ENCODE results near the gene NOS1AP.

The NOS1AP gene

DNA sequence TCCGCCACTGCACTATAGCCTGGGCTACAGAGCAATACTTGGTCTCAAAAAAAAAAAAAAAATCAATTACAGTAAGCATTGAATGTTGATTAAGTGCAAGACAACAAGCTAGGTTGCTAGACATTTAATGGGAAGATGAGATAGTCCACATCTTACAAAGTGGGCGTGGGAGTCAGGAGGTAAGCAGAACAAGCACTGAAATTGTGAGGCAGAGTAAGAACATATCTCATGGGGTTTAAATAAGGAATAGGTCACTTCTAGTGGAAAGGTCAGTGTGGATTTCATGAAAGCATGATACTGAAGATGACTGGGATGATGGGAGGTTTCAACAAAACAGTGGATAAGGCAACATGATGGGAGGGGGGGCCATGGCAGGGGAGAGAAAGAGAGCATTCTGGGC, 44.0 kb upstream of the NOS1AP start:
- TF ChIP-seq ZFX (IDR thresholded peaks at IDR 0.05) = no peak
- TF ChIP-seq, protein P1, sequence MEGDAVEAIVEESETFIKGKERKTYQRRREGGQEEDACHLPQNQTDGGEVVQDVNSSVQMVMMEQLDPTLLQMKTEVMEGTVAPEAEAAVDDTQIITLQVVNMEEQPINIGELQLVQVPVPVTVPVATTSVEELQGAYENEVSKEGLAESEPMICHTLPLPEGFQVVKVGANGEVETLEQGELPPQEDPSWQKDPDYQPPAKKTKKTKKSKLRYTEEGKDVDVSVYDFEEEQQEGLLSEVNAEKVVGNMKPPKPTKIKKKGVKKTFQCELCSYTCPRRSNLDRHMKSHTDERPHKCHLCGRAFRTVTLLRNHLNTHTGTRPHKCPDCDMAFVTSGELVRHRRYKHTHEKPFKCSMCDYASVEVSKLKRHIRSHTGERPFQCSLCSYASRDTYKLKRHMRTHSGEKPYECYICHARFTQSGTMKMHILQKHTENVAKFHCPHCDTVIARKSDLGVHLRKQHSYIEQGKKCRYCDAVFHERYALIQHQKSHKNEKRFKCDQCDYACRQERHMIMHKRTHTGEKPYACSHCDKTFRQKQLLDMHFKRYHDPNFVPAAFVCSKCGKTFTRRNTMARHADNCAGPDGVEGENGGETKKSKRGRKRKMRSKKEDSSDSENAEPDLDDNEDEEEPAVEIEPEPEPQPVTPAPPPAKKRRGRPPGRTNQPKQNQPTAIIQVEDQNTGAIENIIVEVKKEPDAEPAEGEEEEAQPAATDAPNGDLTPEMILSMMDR (conservative IDR thresholded peaks at IDR 0.05) = no peak
- H3K27ac ChIP-seq = no peak overlapping the region

DNA sequence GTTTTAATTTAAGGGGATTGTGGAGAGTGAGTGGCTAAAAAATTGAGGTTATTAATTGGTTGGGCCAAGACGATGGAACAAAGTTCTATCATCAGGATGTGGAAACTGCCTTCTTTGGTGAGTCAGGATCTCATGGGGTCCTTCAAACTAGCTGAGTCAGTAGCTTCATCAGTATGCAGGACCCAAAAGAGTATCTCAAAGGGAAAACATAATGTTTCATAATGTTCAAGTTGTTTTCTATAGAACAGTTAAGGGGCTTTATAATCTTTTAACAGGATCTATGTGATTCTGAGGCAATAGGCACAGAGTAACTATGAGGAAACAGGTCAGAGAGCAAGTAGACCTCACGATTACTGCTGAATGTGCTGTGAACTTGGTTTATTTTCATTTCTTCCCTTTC, 42.6 kb upstream of the NOS1AP start:
- no peak for TF ChIP-seq ZFX (IDR thresholded peaks at IDR 0.05)
- TF ChIP-seq, protein P1 (conservative IDR thresholded peaks at IDR 0.05) = no peak
- H3K27ac ChIP-seq = no peak overlapping the region

DNA sequence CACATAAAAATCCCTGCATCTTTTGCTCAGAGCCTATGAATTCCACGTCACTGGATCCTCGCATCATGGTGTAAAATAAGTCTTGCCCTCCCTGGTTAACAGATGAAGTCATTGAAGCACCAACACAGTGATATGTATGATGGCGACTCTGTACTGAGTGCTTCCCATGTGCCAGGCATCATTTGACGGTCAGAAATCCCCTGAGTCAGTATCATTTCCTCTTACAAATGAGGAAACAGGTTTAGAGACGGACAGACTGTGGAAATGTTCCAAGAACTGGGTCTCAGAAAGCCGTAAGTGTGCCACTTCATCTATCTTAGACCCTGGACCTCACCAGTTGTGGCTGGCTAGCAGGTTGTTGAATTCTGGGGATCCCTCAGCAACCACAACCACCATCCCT, 40.8 kb upstream of the NOS1AP start:
- no peak overlapping the region for H3K27ac ChIP-seq
- TF ChIP-seq ZFX (IDR thresholded peaks at IDR 0.05) = no peak

DNA sequence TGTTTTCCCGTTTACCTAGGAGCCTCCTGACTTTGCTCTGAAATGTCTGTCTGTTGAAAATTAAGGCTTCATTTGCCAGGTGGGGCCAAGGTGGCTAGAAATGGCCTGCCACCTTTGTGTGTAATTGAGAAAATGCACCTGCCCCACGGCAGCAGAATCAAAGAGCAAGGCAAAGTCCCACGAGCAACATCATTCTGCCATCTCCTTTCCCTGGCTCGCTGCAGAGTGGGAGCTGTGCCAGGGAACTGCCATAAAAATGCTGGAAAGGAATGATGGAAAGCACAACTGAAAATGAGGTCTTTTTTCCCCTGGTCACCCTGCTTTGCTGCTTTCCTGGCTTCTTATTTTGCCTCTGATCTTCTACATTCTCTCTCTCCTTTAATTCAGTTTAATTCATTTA, 40.3 kb upstream of the NOS1AP start:
- H3K27ac ChIP-seq = no peak overlapping the region
- TF ChIP-seq, protein P1 (conservative IDR thresholded peaks at IDR 0.05) = no peak
- TF ChIP-seq ZFX (IDR thresholded peaks at IDR 0.05) = no peak

DNA sequence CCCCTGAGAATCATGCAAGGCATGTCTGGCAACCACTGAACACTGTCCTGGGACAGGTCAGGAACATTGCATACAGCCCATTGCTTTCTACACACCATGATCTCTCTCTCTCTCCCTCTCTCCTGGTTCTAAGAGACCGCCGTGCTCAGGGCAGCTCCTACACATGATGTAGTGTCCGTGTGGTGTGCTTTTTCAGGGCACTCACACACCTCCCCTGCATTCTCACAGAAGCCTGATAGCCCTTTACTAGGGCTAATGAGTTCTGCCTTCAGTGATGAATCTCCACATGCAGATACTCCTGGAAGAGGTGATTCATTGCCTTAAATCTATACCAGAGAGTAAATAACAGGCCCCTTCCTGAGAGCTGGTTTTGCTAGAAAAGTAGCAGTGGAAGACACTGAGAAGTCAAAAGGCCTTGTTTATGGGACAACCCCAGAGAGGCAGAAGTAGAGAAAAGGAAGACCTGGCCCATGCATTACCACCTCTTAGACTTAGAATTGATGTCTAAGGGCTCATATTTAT, 38.7 kb upstream of the NOS1AP start:
- no peak for TF ChIP-seq ZFX (IDR thresholded peaks at IDR 0.05)
- TF ChIP-seq, protein P1 (conservative IDR thresholded peaks at IDR 0.05) = no peak
- H3K27ac ChIP-seq = no peak overlapping the region

DNA sequence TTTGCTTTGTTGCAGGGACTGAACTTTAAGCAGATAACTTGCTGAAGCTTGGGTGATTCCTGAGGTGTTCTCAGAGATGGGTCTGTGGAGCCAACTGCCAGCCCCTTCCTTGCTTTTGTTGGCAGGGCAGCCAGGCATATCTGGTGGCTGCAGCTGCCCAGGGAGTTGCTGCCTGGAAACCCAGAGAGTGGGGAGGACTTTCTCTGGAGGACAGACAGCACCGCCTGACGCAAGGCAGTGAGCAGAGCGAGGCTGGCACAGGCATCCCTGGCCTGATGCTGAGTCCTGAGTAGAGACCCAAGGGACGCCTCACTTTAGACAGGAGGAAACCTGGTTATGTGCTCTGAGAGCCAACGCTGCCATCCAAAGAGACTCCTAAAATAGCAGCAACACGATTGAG, 36.1 kb upstream of the NOS1AP start:
- no peak for TF ChIP-seq ZFX (IDR thresholded peaks at IDR 0.05)
- TF ChIP-seq, protein P1 (conservative IDR thresholded peaks at IDR 0.05) = no peak
- no peak overlapping the region for H3K27ac ChIP-seq

DNA sequence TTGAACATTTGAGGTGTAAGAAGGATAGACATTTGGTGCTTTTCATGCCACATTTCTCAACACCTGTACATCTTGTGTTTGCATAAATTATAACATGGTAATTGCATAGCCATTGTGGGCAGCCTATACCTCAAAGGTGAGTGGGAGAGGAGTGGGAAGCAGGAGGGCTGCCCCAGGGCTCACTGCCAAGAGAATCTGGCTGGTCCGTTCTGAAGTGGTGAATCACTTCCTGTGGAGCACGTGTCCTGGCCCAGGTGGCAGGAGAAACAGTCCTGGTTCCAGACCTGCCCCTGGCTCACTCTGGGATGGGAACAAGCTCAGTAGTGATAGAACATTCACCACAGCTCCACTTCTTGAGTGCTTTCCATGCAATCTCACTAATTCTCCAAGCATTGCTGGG, 34.2 kb upstream of the NOS1AP start:
- H3K27ac ChIP-seq = no peak overlapping the region
- TF ChIP-seq, protein P1 (conservative IDR thresholded peaks at IDR 0.05) = no peak
- no peak for TF ChIP-seq ZFX (IDR thresholded peaks at IDR 0.05)

DNA sequence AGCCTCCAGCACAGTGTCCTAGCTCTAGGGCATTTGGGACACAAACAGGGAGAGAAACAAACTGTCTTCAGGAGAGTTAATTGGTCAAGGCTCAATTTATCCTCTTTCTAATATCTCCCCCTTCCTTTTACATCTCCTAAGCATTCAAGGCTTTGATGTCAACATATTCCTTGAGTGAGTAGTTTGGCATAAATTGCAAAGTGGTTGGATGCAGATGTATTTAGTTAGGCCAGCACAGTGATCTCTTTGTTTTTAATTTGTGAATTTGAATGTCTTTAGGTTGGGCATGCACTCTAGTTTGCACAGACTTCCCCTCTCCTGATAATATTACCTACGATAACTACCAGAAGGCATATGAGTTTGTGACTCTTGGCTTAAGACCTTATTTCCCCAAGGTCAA, 33.3 kb upstream of the NOS1AP start:
- TF ChIP-seq, protein P1 (conservative IDR thresholded peaks at IDR 0.05) = no peak
- TF ChIP-seq ZFX (IDR thresholded peaks at IDR 0.05) = no peak
- H3K27ac ChIP-seq = no peak overlapping the region

Data from C4-2B (cell line).